Measurements from ENCODE around the gene TXNDC11. TPM values are rescaled to one million over a fixed set of nuclear protein-coding genes. Genes with fewer than 3 reads are reported as not detected.

The TXNDC11 gene
- total RNA-seq, 1 experiment from 2014 or later: 51.3 TPM

GRCh38 chr16:11697319-11697718, 45.3 kb downstream of the TXNDC11 start:
- no peak for DNase-seq
- Mint-ChIP-seq H3K27ac (ENCODE audit: unreplicated experiment) (no peak overlapping the region), H3K9me3 (ENCODE audit: low read depth, unreplicated experiment) (no peaks in the 10 kb centered on the region), H3K27me3 (ENCODE audit: unreplicated experiment) (no peaks in the 10 kb centered on the region), H3K4me3 (ENCODE audit: low read depth, unreplicated experiment) (no peak overlapping the region), H3K4me1 (ENCODE audit: low read depth, unreplicated experiment) (no peaks in the 10 kb centered on the region), H3K36me3 (ENCODE audit: insufficient read depth, unreplicated experiment) (peaks cover 64% of the 10 kb centered on the region)
- CTCF ChIA-PET: interaction anchor here (1.1 to 1.3 kb wide), 3 partner anchors 17 to 19 kb away, joined by 3 to 5 read pairs (median 3); no protein-coding TSS in a partner anchor
- intact Hi-C loops (cut with micrococcal nuclease; ENCODE audit: unreplicated experiment): no loop called here
- no TSS peak for BruUV-seq (replicated peaks)
- no peak for TF ChIP-seq CTCF (IDR thresholded peaks at IDR 0.05; ENCODE audit: unreplicated experiment)

GRCh38 chr16:11696266-11697012, 46.2 kb downstream of the TXNDC11 start:
- H3K4me3 Mint-ChIP-seq (ENCODE audit: low read depth, unreplicated experiment): no peak overlapping the region
- no peaks in the 10 kb centered on the region for H3K27me3 Mint-ChIP-seq (ENCODE audit: unreplicated experiment)
- no peaks in the 10 kb centered on the region for H3K4me1 Mint-ChIP-seq (ENCODE audit: low read depth, unreplicated experiment)
- H3K9me3 Mint-ChIP-seq (ENCODE audit: low read depth, unreplicated experiment): no peaks in the 10 kb centered on the region
- H3K27ac Mint-ChIP-seq (ENCODE audit: unreplicated experiment): peak overlapping the region; percentile 21
- intact Hi-C loops (cut with micrococcal nuclease; ENCODE audit: unreplicated experiment): no loop called here
- CTCF ChIA-PET: interaction anchor here (1.1 kb wide), 1 partner anchor 16 kb away, joined by 3 read pairs; no protein-coding TSS in a partner anchor
- H3K36me3 Mint-ChIP-seq (ENCODE audit: insufficient read depth, unreplicated experiment): peaks cover 72% of the 10 kb centered on the region
- no peak for TF ChIP-seq CTCF (IDR thresholded peaks at IDR 0.05; ENCODE audit: unreplicated experiment)
- no TSS peak for BruUV-seq (replicated peaks)
- DNase-seq: no peak

GRCh38 chr16:11692651-11693050, 50.0 kb downstream of the TXNDC11 start:
- Mint-ChIP-seq H3K4me3 (ENCODE audit: low read depth, unreplicated experiment) (no peak overlapping the region), H3K27me3 (ENCODE audit: unreplicated experiment) (no peaks in the 10 kb centered on the region), H3K9me3 (ENCODE audit: low read depth, unreplicated experiment) (no peaks in the 10 kb centered on the region), H3K36me3 (ENCODE audit: insufficient read depth, unreplicated experiment) (peaks cover 88% of the 10 kb centered on the region), H3K4me1 (ENCODE audit: low read depth, unreplicated experiment) (peaks cover 17% of the 10 kb centered on the region), H3K27ac (ENCODE audit: unreplicated experiment) (no peak overlapping the region)
- CTCF ChIA-PET: no interaction called here
- intact Hi-C loops (cut with micrococcal nuclease; ENCODE audit: unreplicated experiment): no loop called here
- no peak for DNase-seq
- TF ChIP-seq CTCF (IDR thresholded peaks at IDR 0.05; ENCODE audit: unreplicated experiment): no peak
- no TSS peak for BruUV-seq (replicated peaks)

- no peaks in the 10 kb centered on the region for H3K9me3 Mint-ChIP-seq (ENCODE audit: low read depth, unreplicated experiment)
- H3K27ac Mint-ChIP-seq (ENCODE audit: unreplicated experiment): no peak overlapping the region
- no TSS peak for BruUV-seq (replicated peaks)
- H3K4me3 Mint-ChIP-seq (ENCODE audit: low read depth, unreplicated experiment): no peak overlapping the region
- no peak for TF ChIP-seq CTCF (IDR thresholded peaks at IDR 0.05; ENCODE audit: unreplicated experiment)
- intact Hi-C loops (cut with micrococcal nuclease; ENCODE audit: unreplicated experiment): no loop called here
- H3K4me1 Mint-ChIP-seq (ENCODE audit: low read depth, unreplicated experiment): peaks cover 17% of the 10 kb centered on the region
- CTCF ChIA-PET: no interaction called here
- H3K27me3 Mint-ChIP-seq (ENCODE audit: unreplicated experiment): no peaks in the 10 kb centered on the region
- peaks cover 88% of the 10 kb centered on the region for H3K36me3 Mint-ChIP-seq (ENCODE audit: insufficient read depth, unreplicated experiment)
- DNase-seq: no peak
These were observed 50.5 kb downstream of the TXNDC11 start for GRCh38 chr16:11692171-11692570.
